ENCODE data around the gene OR6X1.

Gene OR6X1

GRCh38 chr11:123725995-123726655 is 28.2 kb downstream of the OR6X1 start:
- H3K9ac ChIP-seq (ENCODE audit: low read length): no peak overlapping the region
- no peaks in the 10 kb centered on the region for H3K4me1 ChIP-seq (ENCODE audit: insufficient read depth, low read length, severe bottlenecking)
- H2AFZ ChIP-seq (ENCODE audit: low read length): no peak overlapping the region
- H3K4me3 ChIP-seq (ENCODE audit: low read depth, low read length, poor library complexity, severe bottlenecking): no peak overlapping the region
- H3K27ac ChIP-seq (ENCODE audit: low read depth, low read length, poor library complexity, severe bottlenecking): no peak overlapping the region
- H3K27me3 ChIP-seq (ENCODE audit: insufficient read depth, low read length): no peaks in the 10 kb centered on the region
- no peaks in the 10 kb centered on the region for H3K79me2 ChIP-seq (ENCODE audit: insufficient read depth, low read length)
- H3K9me2 ChIP-seq (ENCODE audit: low read depth, low read length): no peaks in the 10 kb centered on the region
- TF ChIP-seq, protein P1, sequence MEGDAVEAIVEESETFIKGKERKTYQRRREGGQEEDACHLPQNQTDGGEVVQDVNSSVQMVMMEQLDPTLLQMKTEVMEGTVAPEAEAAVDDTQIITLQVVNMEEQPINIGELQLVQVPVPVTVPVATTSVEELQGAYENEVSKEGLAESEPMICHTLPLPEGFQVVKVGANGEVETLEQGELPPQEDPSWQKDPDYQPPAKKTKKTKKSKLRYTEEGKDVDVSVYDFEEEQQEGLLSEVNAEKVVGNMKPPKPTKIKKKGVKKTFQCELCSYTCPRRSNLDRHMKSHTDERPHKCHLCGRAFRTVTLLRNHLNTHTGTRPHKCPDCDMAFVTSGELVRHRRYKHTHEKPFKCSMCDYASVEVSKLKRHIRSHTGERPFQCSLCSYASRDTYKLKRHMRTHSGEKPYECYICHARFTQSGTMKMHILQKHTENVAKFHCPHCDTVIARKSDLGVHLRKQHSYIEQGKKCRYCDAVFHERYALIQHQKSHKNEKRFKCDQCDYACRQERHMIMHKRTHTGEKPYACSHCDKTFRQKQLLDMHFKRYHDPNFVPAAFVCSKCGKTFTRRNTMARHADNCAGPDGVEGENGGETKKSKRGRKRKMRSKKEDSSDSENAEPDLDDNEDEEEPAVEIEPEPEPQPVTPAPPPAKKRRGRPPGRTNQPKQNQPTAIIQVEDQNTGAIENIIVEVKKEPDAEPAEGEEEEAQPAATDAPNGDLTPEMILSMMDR (IDR thresholded peaks at IDR 0.05; ENCODE audit: low read length): no peak
- TF ChIP-seq EZH2 (IDR thresholded peaks at IDR 0.05; ENCODE audit: borderline replicate concordance, low read length): no peak
- peaks cover 7% of the 10 kb centered on the region; the same call in 1 of the 2 replicates for H3K9me3 ChIP-seq (ENCODE audit: low read length)
- no peaks in the 10 kb centered on the region for H4K20me1 ChIP-seq (ENCODE audit: insufficient read depth, low read length)
- H3F3A ChIP-seq (ENCODE audit: insufficient read depth, low read length): no peaks in the 10 kb centered on the region
- peaks cover 72% of the 10 kb centered on the region for H3K36me3 ChIP-seq (ENCODE audit: insufficient read depth, low read length)
- H3K4me2 ChIP-seq (ENCODE audit: low read length): no peak overlapping the region

DNA sequence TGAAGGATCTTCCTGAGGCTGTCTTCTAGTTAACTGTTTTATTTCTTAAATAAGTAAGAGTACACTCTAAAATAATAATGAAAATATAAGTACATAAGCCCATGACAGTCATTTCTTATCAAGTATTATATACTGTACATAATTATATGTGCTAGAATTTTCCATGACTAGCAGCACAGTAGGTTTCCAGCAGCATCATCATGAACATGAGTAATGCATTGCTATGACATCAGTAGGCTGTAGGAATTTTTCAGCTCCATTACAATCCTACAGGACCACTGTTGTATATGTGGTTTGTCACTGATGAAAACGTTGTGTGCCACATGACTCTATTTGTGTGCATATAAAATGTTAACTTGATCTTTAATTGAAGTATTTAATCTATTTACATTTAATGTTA is 34.9 kb downstream of the OR6X1 start:
- H3K79me2 ChIP-seq (ENCODE audit: insufficient read depth, low read length): no peaks in the 10 kb centered on the region
- H3K4me1 ChIP-seq (ENCODE audit: insufficient read depth, low read length, severe bottlenecking): no peaks in the 10 kb centered on the region
- no peaks in the 10 kb centered on the region for H4K20me1 ChIP-seq (ENCODE audit: insufficient read depth, low read length)
- H3K27ac ChIP-seq (ENCODE audit: low read depth, low read length, poor library complexity, severe bottlenecking): no peak overlapping the region
- no peaks in the 10 kb centered on the region for H3K9me3 ChIP-seq (ENCODE audit: low read length)
- H3F3A ChIP-seq (ENCODE audit: insufficient read depth, low read length): no peaks in the 10 kb centered on the region
- no peak overlapping the region for H3K4me2 ChIP-seq (ENCODE audit: low read length)
- H3K4me3 ChIP-seq (ENCODE audit: low read depth, low read length, poor library complexity, severe bottlenecking): no peak overlapping the region
- H3K9me2 ChIP-seq (ENCODE audit: low read depth, low read length): no peaks in the 10 kb centered on the region
- no peaks in the 10 kb centered on the region for H3K27me3 ChIP-seq (ENCODE audit: insufficient read depth, low read length)
- no peak for TF ChIP-seq EZH2 (IDR thresholded peaks at IDR 0.05; ENCODE audit: borderline replicate concordance, low read length)
- TF ChIP-seq, protein P1 (IDR thresholded peaks at IDR 0.05; ENCODE audit: low read length): no peak
- no peak overlapping the region for H2AFZ ChIP-seq (ENCODE audit: low read length)
- no peak overlapping the region for H3K9ac ChIP-seq (ENCODE audit: low read length)
- peaks cover 6% of the 10 kb centered on the region for H3K36me3 ChIP-seq (ENCODE audit: insufficient read depth, low read length)

DNA sequence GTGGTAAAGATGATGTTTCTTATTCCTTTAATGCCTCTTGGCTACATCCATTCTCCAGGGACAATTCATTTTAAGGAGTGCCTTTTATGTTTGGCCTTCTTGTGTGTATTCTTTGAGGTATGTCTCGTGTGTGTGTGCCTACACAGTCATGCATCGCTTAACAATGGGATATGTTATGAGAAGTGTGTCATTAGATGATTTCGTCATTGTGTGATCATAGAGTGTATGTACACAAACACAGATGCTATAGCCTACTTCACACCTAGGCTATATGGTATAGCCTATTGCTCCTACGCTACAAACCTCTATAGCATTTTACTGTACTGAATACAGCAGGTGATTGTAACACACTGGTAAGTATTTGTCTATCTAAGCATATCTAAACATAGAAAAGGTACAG is 35.8 kb downstream of the OR6X1 start:
- no peak overlapping the region for H2AFZ ChIP-seq (ENCODE audit: low read length)
- H3K9me2 ChIP-seq (ENCODE audit: low read depth, low read length): no peaks in the 10 kb centered on the region
- H3K79me2 ChIP-seq (ENCODE audit: insufficient read depth, low read length): no peaks in the 10 kb centered on the region
- no peaks in the 10 kb centered on the region for H3K9me3 ChIP-seq (ENCODE audit: low read length)
- no peaks in the 10 kb centered on the region for H3K27me3 ChIP-seq (ENCODE audit: insufficient read depth, low read length)
- H3K27ac ChIP-seq (ENCODE audit: low read depth, low read length, poor library complexity, severe bottlenecking): no peak overlapping the region
- H3K4me3 ChIP-seq (ENCODE audit: low read depth, low read length, poor library complexity, severe bottlenecking): no peak overlapping the region
- H3K36me3 ChIP-seq (ENCODE audit: insufficient read depth, low read length): no peaks in the 10 kb centered on the region
- H3K9ac ChIP-seq (ENCODE audit: low read length): no peak overlapping the region
- no peak overlapping the region for H3K4me2 ChIP-seq (ENCODE audit: low read length)
- TF ChIP-seq, protein P1 (IDR thresholded peaks at IDR 0.05; ENCODE audit: low read length): no peak
- no peak for TF ChIP-seq EZH2 (IDR thresholded peaks at IDR 0.05; ENCODE audit: borderline replicate concordance, low read length)
- no peaks in the 10 kb centered on the region for H3F3A ChIP-seq (ENCODE audit: insufficient read depth, low read length)
- H4K20me1 ChIP-seq (ENCODE audit: insufficient read depth, low read length): no peaks in the 10 kb centered on the region
- H3K4me1 ChIP-seq (ENCODE audit: insufficient read depth, low read length, severe bottlenecking): no peaks in the 10 kb centered on the region

Measured in OCI-LY1 (cell line).